A673 (cell line): Measurements from ENCODE around the gene JARID2.

Source experiments
- EZH2 ChIP-seq: fragments of 200-600 bp; sonication (generic); IDR thresholded peaks from 2 replicates; pipeline ENCODE4 v1.6.1; 2017; ENCODE audit warnings: borderline replicate concordance, low read depth, mild to moderate bottlenecking, mixed read lengths, antibody characterized with exemption, low read length; ENCODE audit not compliant: poor library complexity, severe bottlenecking
- TF ChIP-seq, protein P1 (sequence below): fragments of 300-800, 200-600 bp; sonication (generic); conservative IDR thresholded peaks from 2 replicates; pipeline ENCODE4 v1.5.1; 2017; ENCODE audit warnings: low read depth, mild to moderate bottlenecking, antibody characterized with exemption, low read length, moderate library complexity, mixed read lengths

DNA sequence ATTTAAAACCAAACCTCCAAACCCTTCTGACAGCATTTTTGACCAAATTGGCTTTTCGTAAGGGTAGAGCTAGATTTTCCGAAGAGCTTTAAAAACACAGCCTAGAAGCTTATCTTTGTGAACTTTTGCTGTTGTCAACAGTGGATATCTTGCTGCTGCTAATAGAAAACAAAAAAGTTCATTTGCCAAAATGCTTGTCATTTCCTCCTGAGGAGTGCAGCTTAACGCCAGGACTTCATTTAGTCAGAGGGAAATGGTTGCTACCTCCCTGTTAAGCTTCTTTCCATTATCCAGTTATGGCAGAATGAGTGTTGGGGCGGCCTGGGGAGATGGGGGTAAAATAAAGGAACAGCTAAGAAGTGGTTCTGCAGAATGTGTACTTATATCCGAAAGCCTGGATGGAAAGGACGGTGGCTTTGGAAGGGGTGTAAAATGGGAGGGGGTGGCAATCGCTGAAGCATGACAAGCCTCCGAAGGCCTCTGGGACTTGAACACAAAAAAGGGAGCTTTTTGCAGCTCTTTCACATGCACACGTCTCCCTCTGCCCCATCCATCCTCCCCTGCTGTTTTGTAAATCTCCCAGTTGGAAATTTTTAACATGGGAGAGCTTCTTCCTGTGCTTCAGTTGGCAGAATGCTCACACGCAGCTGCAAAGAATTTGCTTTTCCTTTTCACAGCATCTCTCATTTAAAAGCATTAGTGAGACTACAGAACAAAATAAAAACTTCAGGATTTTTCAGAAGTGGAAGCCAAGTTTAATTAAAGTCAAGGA is 22.5 kb downstream of the JARID2 start:
- TF ChIP-seq, protein P1, sequence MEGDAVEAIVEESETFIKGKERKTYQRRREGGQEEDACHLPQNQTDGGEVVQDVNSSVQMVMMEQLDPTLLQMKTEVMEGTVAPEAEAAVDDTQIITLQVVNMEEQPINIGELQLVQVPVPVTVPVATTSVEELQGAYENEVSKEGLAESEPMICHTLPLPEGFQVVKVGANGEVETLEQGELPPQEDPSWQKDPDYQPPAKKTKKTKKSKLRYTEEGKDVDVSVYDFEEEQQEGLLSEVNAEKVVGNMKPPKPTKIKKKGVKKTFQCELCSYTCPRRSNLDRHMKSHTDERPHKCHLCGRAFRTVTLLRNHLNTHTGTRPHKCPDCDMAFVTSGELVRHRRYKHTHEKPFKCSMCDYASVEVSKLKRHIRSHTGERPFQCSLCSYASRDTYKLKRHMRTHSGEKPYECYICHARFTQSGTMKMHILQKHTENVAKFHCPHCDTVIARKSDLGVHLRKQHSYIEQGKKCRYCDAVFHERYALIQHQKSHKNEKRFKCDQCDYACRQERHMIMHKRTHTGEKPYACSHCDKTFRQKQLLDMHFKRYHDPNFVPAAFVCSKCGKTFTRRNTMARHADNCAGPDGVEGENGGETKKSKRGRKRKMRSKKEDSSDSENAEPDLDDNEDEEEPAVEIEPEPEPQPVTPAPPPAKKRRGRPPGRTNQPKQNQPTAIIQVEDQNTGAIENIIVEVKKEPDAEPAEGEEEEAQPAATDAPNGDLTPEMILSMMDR, result no peak
- TF ChIP-seq EZH2, result no peak
